WI38 (cell line): ENCODE data around the gene PIEZO1.

Source experiments
- H3K4me3 ChIP-seq: 2 replicates; pipeline ENCODE4 v1.5.1; 2011; ENCODE audit warnings: low read depth, mild to moderate bottlenecking, control low read depth, low read length
- TF ChIP-seq, protein P1 (sequence below): IDR thresholded peaks from 2 replicates; pipeline ENCODE4 v1.5.1; 2012; ENCODE audit warnings: low read depth, mild to moderate bottlenecking, control low read depth, low read length

PIEZO1 gene

GRCh38 chr16:88687254-88687576 is 97.8 kb downstream of the PIEZO1 start:
- no peak overlapping the region for H3K4me3 ChIP-seq
- TF ChIP-seq, protein P1, sequence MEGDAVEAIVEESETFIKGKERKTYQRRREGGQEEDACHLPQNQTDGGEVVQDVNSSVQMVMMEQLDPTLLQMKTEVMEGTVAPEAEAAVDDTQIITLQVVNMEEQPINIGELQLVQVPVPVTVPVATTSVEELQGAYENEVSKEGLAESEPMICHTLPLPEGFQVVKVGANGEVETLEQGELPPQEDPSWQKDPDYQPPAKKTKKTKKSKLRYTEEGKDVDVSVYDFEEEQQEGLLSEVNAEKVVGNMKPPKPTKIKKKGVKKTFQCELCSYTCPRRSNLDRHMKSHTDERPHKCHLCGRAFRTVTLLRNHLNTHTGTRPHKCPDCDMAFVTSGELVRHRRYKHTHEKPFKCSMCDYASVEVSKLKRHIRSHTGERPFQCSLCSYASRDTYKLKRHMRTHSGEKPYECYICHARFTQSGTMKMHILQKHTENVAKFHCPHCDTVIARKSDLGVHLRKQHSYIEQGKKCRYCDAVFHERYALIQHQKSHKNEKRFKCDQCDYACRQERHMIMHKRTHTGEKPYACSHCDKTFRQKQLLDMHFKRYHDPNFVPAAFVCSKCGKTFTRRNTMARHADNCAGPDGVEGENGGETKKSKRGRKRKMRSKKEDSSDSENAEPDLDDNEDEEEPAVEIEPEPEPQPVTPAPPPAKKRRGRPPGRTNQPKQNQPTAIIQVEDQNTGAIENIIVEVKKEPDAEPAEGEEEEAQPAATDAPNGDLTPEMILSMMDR, result no peak

DNA sequence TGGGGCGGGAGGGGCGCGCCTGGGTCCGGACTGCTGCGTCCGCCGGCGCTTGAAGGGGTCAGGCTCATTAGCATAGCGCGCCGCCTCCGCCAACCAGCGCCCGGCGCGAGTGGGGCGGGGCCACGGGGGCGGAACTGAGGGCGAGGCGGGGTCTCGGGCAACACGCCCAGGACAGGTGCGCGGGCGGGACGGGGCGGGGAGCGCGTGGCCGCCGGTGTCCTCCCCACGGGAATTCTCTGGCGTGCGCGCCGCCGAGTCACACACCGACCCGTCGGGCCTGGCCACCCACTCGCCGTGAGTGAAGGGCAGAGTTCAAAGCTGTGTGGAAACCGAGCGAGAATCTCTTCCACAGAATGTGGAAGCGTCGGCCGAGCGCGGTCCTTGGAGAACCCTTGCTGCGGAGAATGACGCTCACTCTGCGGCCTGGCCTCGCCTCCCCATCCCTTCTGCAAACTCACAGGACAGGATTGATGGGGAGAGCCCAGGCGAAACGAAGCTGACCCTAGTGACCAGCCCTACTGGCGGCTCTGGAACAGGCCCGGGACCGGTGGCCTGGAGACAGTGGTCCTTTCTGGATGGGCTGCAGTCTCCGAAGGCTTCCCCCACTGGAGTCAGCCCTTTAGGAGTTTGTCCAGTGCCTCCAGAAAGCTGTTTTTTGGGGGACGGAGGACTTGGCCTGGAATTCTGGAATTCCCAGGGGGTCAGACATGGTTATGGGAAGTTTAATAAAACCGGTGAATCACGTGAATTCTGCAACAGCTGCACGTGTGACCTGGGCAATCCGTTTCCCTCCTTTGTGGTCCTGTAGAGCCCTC is 98.4 kb downstream of the PIEZO1 start, which contains the start of gene SNAI3:
Gene SNAI3 (minus strand): TSS at position 69 of the 815 bp plus-strand sequence. CDS start 101 bp downstream, outside the sequence.
- peak within 1 kb of the TSS; percentile 55 for H3K4me3 ChIP-seq
- TF ChIP-seq, protein P1, result no peak

- peak overlapping the region; percentile 55 for H3K4me3 ChIP-seq
- TF ChIP-seq, protein P1, result no peak
Observed at GRCh38 chr16:88686062-88686438, 99.0 kb downstream of the PIEZO1 start.

- H3K4me3 ChIP-seq, result peak overlapping the region; percentile 55
- TF ChIP-seq, protein P1, result peak; percentile 89
Observed at GRCh38 chr16:88685156-88686061, 99.6 kb downstream of the PIEZO1 start.

DNA sequence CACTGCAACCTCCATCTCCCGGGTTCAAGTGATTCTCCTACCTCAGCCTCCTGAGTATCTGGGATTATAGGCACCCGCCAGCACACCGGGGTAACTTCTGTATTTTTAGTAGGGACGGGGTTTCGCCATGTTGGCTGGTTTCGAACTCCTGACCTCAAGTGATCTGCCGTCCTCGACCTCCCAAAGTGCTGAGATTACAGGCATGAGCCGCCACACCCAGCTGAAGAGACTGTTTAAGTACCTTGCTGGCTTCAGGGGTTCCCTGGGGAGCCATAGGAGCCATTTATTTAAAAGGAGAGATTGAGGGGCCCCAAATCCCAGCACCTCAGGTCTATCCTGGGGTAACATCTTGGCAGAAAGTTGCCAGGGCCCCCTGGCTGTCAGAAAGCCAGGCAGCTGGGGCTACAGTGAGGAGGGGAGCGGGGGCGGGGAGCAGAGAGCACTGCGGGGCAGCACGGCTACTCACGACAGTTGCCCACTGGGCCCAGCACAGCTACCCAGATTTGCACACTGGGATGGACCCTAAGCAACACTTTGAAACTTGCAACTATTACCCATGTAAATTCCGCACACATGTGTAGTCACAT is 100.4 kb downstream of the PIEZO1 start:
- H3K4me3 ChIP-seq, result no peak overlapping the region
- TF ChIP-seq, protein P1, result no peak

DNA sequence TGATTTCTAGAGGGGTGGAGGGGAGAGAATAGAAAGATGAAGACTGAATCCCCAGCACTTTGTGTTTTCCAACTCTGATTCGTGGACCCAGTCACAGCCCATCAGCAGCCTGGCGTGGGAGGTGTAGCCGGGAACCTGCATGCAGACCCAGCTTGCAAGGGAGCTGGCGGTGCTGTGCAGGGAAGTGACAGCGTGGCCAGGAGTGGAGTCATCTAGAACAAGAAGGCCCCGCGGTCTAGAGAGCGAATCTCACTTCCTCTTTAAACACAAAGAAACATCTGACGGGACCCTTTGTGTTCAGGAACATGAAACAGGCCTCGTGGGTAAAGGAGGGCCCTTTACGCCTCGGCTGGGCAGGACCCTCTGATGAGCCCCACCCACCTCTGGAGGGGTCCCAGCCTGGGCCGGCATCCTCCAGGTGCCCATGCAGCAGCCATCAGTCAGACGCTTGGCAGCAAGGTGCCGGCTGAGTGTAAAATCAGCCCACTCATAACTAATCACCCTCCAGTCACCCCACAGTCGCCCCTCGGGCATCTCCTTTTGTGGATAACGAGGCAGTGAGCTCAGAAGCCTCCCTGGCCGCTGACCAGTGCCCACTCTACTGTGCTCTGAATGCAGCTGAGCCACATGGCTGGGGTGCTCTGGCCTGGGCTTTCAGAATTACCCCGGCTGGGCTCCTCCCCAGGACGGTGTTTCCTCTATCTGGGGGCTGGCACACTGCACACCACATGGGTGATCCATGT is 103.1 kb downstream of the PIEZO1 start:
- no peak overlapping the region for H3K4me3 ChIP-seq
- TF ChIP-seq, protein P1, result no peak
